Left renal pelvis (tissue), 4 donors: ENCODE data around the gene TOB1. TPM values are rescaled to one million over a fixed set of nuclear protein-coding genes. Genes with fewer than 3 reads are reported as not detected.
"Not testable (repeated sequence)": the region's sequence is repeated elsewhere in the genome, so short reads cannot be mapped to it uniquely, and the experiment has no call there.

Experiments used
- DNase-seq, 4 donors: peaks; one replicate each; pipeline ENCODE4 v3.0.0-alpha.2; 2013; ENCODE audit warnings: low read depth in 4 of 4, low spot score in 3 of 4
- polyA plus RNA-seq, 4 donors: library from polyadenylated mRNA; unstranded; fragments of 120-200 nt; gene quantifications; one replicate each; pipeline ENCODE4 v1.2.1, GENCODE V29; 2013; ENCODE audit not compliant: insufficient read length in 4 of 4

Gene TOB1
- polyA plus RNA-seq, 4 donors: 45.2 to 70.8 (median 47.9) TPM

- DNase-seq: no peak
These were observed 32.3 kb upstream of the TOB1 start for GRCh38 chr17:50898369-50899004.

GRCh38 chr17:50894513-50894912 lies 28.4 kb upstream of the TOB1 start:
- DNase-seq: not testable (repeated sequence)

GRCh38 chr17:50893183-50893993 lies 27.2 kb upstream of the TOB1 start:
- DNase-seq: no peak

- DNase-seq: no peak
These were observed 26.1 kb upstream of the TOB1 start for GRCh38 chr17:50892101-50892776.

- DNase-seq: no peak
These were observed 25.4 kb upstream of the TOB1 start for GRCh38 chr17:50891577-50891989.

GRCh38 chr17:50890675-50891516 lies 24.7 kb upstream of the TOB1 start:
- no peak for DNase-seq

GRCh38 chr17:50889528-50890118 lies 23.5 kb upstream of the TOB1 start:
- DNase-seq: no peak

GRCh38 chr17:50887705-50888245 lies 21.6 kb upstream of the TOB1 start:
- DNase-seq: no peak

- no peak for DNase-seq
These were observed 18.5 kb upstream of the TOB1 start for GRCh38 chr17:50884439-50885311.

- no peak for DNase-seq
These were observed 17.8 kb upstream of the TOB1 start for GRCh38 chr17:50883850-50884438.

- no peak for DNase-seq
These were observed 16.7 kb upstream of the TOB1 start for GRCh38 chr17:50882851-50883250.

GRCh38 chr17:50881182-50881581 lies 15.0 kb upstream of the TOB1 start:
- DNase-seq: no peak

- DNase-seq: no peak
These were observed 12.9 kb upstream of the TOB1 start for GRCh38 chr17:50879086-50879485.

GRCh38 chr17:50877838-50878237 lies 11.7 kb upstream of the TOB1 start:
- no peak for DNase-seq

- DNase-seq: not testable (repeated sequence)
These were observed 10.9 kb upstream of the TOB1 start for GRCh38 chr17:50877042-50877441.

- DNase-seq: no peak
These were observed 8.9 kb upstream of the TOB1 start for GRCh38 chr17:50875074-50875473.

- no peak for DNase-seq
These were observed 6.7 kb upstream of the TOB1 start for GRCh38 chr17:50872710-50873424.

- no peak for DNase-seq
These were observed 5.7 kb upstream of the TOB1 start for GRCh38 chr17:50871898-50872297.
